ENCODE results near the gene TRIM16.
"Not testable (repeated sequence)": the region's sequence is repeated elsewhere in the genome, so short reads cannot be mapped to it uniquely, and the experiment has no call there.

GRCh38 chr17:15699413-15699924 lies 15.4 kb upstream of the TRIM16 start, which contains the start of gene ZNF286A:
- TF ChIP-seq EZH2 (IDR thresholded peaks at IDR 0.05; ENCODE audit: insufficient read depth, poor library complexity, severe bottlenecking); EZH2phosphoT487 (IDR thresholded peaks at IDR 0.05; ENCODE audit: insufficient read depth, low read depth): not testable (repeated sequence)
